Activated CD8-positive, alpha-beta T cell treated with anti-CD3 and anti-CD28 coated beads for 36 hours (primary cell): Measurements from ENCODE around the gene PIGL. TPM values are rescaled to one million over a fixed set of nuclear protein-coding genes. Genes with fewer than 3 reads are reported as not detected.
"Not testable (repeated sequence)": the region's sequence is repeated elsewhere in the genome, so short reads cannot be mapped to it uniquely, and the experiment has no call there.

Source experiments
- ATAC-seq: fragments of 200-7000 bp; cut with Tn5 transposase; one replicate; pipeline ENCODE4 v1.10.0; 2021; ENCODE audit warnings: mild to moderate bottlenecking, moderate library complexity
- CTCF ChIA-PET: fragments of 350-600 bp; sonication (Branson Sonifier 250); formaldehyde crosslinking; loops from one replicate; lab custom pipeline; 2021; ENCODE audit warnings: antibody characterized with exemption; lab: Charles Lee
- POLR2A ChIA-PET: fragments of 350-600 bp; sonication (Branson Sonifier 250); formaldehyde crosslinking; loops from one replicate; lab custom pipeline; 2021; ENCODE audit warnings: antibody characterized with exemption; lab: Charles Lee
- DNase-seq: peaks from one replicate; pipeline ENCODE4 v3.0.0-alpha.2; 2020
- H3K27ac Mint-ChIP-seq: one replicate; pipeline ENCODE4 v1.8.0; 2021; ENCODE audit warnings: mild to moderate bottlenecking, mixed read lengths
- H3K27me3 Mint-ChIP-seq: one replicate; pipeline ENCODE4 v1.8.0; 2021; ENCODE audit warnings: mixed read lengths
- H3K36me3 Mint-ChIP-seq: one replicate; pipeline ENCODE4 v1.8.0; 2021; ENCODE audit warnings: low read depth, mixed read lengths
- H3K4me1 Mint-ChIP-seq: one replicate; pipeline ENCODE4 v1.8.0; 2021; ENCODE audit warnings: low read depth, mixed read lengths
- H3K4me3 Mint-ChIP-seq: one replicate; pipeline ENCODE4 v1.8.0; 2021; ENCODE audit warnings: mild to moderate bottlenecking, moderate library complexity, mixed read lengths
- H3K9me3 Mint-ChIP-seq: one replicate; pipeline ENCODE4 v1.8.0; 2021; ENCODE audit warnings: mixed read lengths
- CTCF ChIP-seq: fragments of 200-600 bp; IDR thresholded peaks from one replicate; pipeline ENCODE4 v1.8.0; 2022; ENCODE audit warnings: antibody characterized with exemption, mild to moderate bottlenecking
- intact Hi-C: fragments of 100-400 bp; cut with micrococcal nuclease; formaldehyde crosslinking; loops from one replicate; pipeline ENCODE4 v1.10.0; 2022
- total RNA-seq, 2 experiments: library from RNA; stranded (reverse); gene quantifications; one replicate each; pipeline ENCODE4 v1.2.3, GENCODE V29; 2021

The PIGL gene
- total RNA-seq, 2 experiments from 2014 or later: 45.0 to 48.6 TPM

- no peak for DNase-seq
- POLR2A ChIA-PET: interaction anchor here (0.6 to 1.1 kb wide), 2 partner anchors 8 to 179 kb away, joined by 3 to 5 read pairs; no protein-coding TSS in a partner anchor
Observed at GRCh38 chr17:16222406-16222805, 5.4 kb downstream of the PIGL start.

GRCh38 chr17:16229912-16230561 is 13.0 kb downstream of the PIGL start:
- CTCF ChIA-PET: interaction anchor here (1.1 kb wide), 1 partner anchor 56 kb away, joined by 4 read pairs; no protein-coding TSS in a partner anchor

More at GRCh38 chr17:16222406-16222805, 5.4 kb downstream of the PIGL start:
- intact Hi-C loops: no loop called here
- ATAC-seq: no peak
- no peaks in the 10 kb centered on the region for H3K27me3 Mint-ChIP-seq
- peaks cover 14% of the 10 kb centered on the region for H3K36me3 Mint-ChIP-seq
- H3K4me3 Mint-ChIP-seq: no peak overlapping the region
- CTCF ChIA-PET: interaction anchor here (0.6 to 1.8 kb wide), 2 partner anchors 69 to 142 kb away, joined by 3 to 5 read pairs; no protein-coding TSS in a partner anchor
- no peak overlapping the region for H3K27ac Mint-ChIP-seq
- no peaks in the 10 kb centered on the region for H3K9me3 Mint-ChIP-seq
- TF ChIP-seq CTCF: no peak
- H3K4me1 Mint-ChIP-seq: peaks cover 23% of the 10 kb centered on the region

GRCh38 chr17:16232391-16232790 is 15.4 kb downstream of the PIGL start:
- DNase-seq: no peak
- Mint-ChIP-seq H3K36me3 (peaks cover 26% of the 10 kb centered on the region), H3K4me1 (peaks cover 18% of the 10 kb centered on the region), H3K4me3 (no peak overlapping the region), H3K9me3 (no peaks in the 10 kb centered on the region), H3K27me3 (no peaks in the 10 kb centered on the region), H3K27ac (no peak overlapping the region)
- ChIA-PET POLR2A (no interaction called here), CTCF (interaction anchor here (0.9 to 1.7 kb wide), 3 partner anchors 32 to 132 kb away, joined by 3 to 5 read pairs (median 5); no protein-coding TSS in a partner anchor)
- TF ChIP-seq CTCF: no peak
- no peak for ATAC-seq
- intact Hi-C loops: no loop called here

More at GRCh38 chr17:16229912-16230561, 13.0 kb downstream of the PIGL start:
- intact Hi-C loops, H3K9me3 Mint-ChIP-seq, H3K27me3 Mint-ChIP-seq, DNase-seq: not testable (repeated sequence)
- Mint-ChIP-seq H3K27ac (peak overlapping the region; percentile 83), H3K36me3 (peaks cover 18% of the 10 kb centered on the region), H3K4me1 (peaks cover 28% of the 10 kb centered on the region), H3K4me3 (peak overlapping the region; percentile 50)
- ATAC-seq: peak; percentile 18
- POLR2A ChIA-PET: interaction anchor here (0.7 to 3.2 kb wide), 5 partner anchors 8 to 189 kb away, joined by 3 to 9 read pairs (median 3); partner anchors contain the start of genes CENPV and NCOR1

GRCh38 chr17:16239931-16240330 is 22.9 kb downstream of the PIGL start:
- POLR2A ChIA-PET: no interaction called here
- TF ChIP-seq CTCF: no peak
- H3K4me3 Mint-ChIP-seq: no peak overlapping the region
- intact Hi-C loops: no loop called here
- DNase-seq: no peak
- peaks cover 9% of the 10 kb centered on the region for H3K4me1 Mint-ChIP-seq
- no peak for ATAC-seq
- no peaks in the 10 kb centered on the region for H3K27me3 Mint-ChIP-seq
- H3K36me3 Mint-ChIP-seq: peaks cover 16% of the 10 kb centered on the region
- H3K27ac Mint-ChIP-seq: no peak overlapping the region
- H3K9me3 Mint-ChIP-seq: no peaks in the 10 kb centered on the region
- CTCF ChIA-PET: no interaction called here

DNA sequence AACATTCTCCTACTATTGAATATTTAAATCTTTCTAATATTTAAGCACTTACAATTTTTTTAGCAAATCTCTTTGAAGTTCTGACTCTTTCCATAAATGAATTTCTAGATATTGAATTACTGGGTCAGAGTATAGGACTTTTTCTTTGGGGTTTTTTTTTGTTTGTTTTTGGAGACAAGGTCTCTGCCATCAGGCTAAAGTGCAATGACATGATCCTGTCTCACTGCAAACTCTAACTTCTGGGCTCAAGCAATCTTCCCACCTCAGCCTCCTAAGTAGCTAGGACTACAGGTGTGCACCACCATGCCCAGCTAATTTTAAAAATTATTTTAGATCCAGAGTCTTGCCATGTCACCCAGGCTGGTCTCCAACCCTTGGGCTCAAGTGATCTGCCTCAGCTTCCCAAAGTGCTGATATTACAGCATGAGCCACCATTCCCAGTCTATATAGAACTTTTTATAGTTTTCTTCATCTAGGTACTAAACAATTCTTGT is 24.9 kb downstream of the PIGL start:
- H3K4me3 Mint-ChIP-seq: no peak overlapping the region
- H3K4me1 Mint-ChIP-seq: peaks cover 9% of the 10 kb centered on the region
- ChIA-PET POLR2A (no interaction called here), CTCF (interaction anchor here (0.6 kb wide), 1 partner anchor 91 kb away, joined by 4 read pairs; no protein-coding TSS in a partner anchor)
- intact Hi-C loops: no loop called here
- no peaks in the 10 kb centered on the region for H3K27me3 Mint-ChIP-seq
- H3K27ac Mint-ChIP-seq: no peak overlapping the region
- DNase-seq (no peak), ATAC-seq (no peak)
- TF ChIP-seq CTCF: no peak
- peaks cover 5% of the 10 kb centered on the region for H3K36me3 Mint-ChIP-seq
- no peaks in the 10 kb centered on the region for H3K9me3 Mint-ChIP-seq
